Dermis blood vessel endothelial cell (primary cell): Measurements from ENCODE around the gene PELI2. TPM values are rescaled to one million over a fixed set of nuclear protein-coding genes. Genes with fewer than 3 reads are reported as not detected.

Source experiments
- DNase-seq: peaks from one replicate; pipeline ENCODE4 v3.0.0; 2010
- total RNA-seq: library from RNA; depleted of rRNA; stranded (reverse); fragments of >200 nt; gene quantifications from 2 replicates; pipeline ENCODE4 v1.2.3, GENCODE V29; 2014

PELI2 gene
- total RNA-seq, 1 donor from 2014 or later: 12.4 TPM

- no peak for DNase-seq
Measured at GRCh38 chr14:56173365-56173922, 55.2 kb downstream of the PELI2 start.

GRCh38 chr14:56175773-56176172 is 57.6 kb downstream of the PELI2 start:
- DNase-seq: no peak

- no peak for DNase-seq
Measured at GRCh38 chr14:56176530-56176929, 58.3 kb downstream of the PELI2 start.

- DNase-seq: peak; percentile 11
Measured at GRCh38 chr14:56177036-56177435, 58.8 kb downstream of the PELI2 start.

- no peak for DNase-seq
Measured at GRCh38 chr14:56180754-56181542, 62.7 kb downstream of the PELI2 start.

- no peak for DNase-seq
Measured at GRCh38 chr14:56181681-56182085, 63.5 kb downstream of the PELI2 start.

GRCh38 chr14:56182410-56182809 is 64.2 kb downstream of the PELI2 start:
- no peak for DNase-seq

GRCh38 chr14:56183631-56184157 is 65.5 kb downstream of the PELI2 start:
- DNase-seq: no peak

GRCh38 chr14:56185992-56186391 is 67.8 kb downstream of the PELI2 start:
- peak; percentile 32 for DNase-seq

GRCh38 chr14:56187736-56188135 is 69.5 kb downstream of the PELI2 start:
- no peak for DNase-seq

GRCh38 chr14:56189307-56189706 is 71.1 kb downstream of the PELI2 start:
- DNase-seq: peak; percentile 89

- DNase-seq: no peak
Measured at GRCh38 chr14:56193347-56193746, 75.1 kb downstream of the PELI2 start.

- DNase-seq: no peak
Measured at GRCh38 chr14:56194042-56194441, 75.8 kb downstream of the PELI2 start.

GRCh38 chr14:56195223-56195622 is 77.0 kb downstream of the PELI2 start:
- DNase-seq: peak; percentile 26

- DNase-seq: peak; percentile 62
Measured at GRCh38 chr14:56195704-56196103, 77.5 kb downstream of the PELI2 start.

GRCh38 chr14:56196274-56196673 is 78.1 kb downstream of the PELI2 start:
- DNase-seq: no peak

GRCh38 chr14:56197150-56197549 is 78.9 kb downstream of the PELI2 start:
- no peak for DNase-seq

GRCh38 chr14:56198438-56198837 is 80.2 kb downstream of the PELI2 start:
- DNase-seq: no peak

- DNase-seq: peak; percentile 93
Measured at GRCh38 chr14:56199095-56199981, 81.1 kb downstream of the PELI2 start.

- DNase-seq: no peak
Measured at GRCh38 chr14:56199982-56200577, 81.9 kb downstream of the PELI2 start.

GRCh38 chr14:56202256-56202655 is 84.0 kb downstream of the PELI2 start:
- no peak for DNase-seq

GRCh38 chr14:56205881-56206280 is 87.7 kb downstream of the PELI2 start:
- no peak for DNase-seq

- no peak for DNase-seq
Measured at GRCh38 chr14:56206596-56206995, 88.4 kb downstream of the PELI2 start.
